Omental fat pad (tissue), 4 donors: ENCODE data around the gene GREM2. TPM values are rescaled to one million over a fixed set of nuclear protein-coding genes. Genes with fewer than 3 reads are reported as not detected.

ENCODE experiments used
- ATAC-seq: fragments of 150-250 bp; one replicate; pipeline ENCODE4 v1.9.1; 2016; ENCODE audit warnings: mild to moderate bottlenecking, moderate library complexity; ENCODE audit not compliant: low FRiP score
- DNase-seq: peaks from one replicate; pipeline ENCODE4 v3.0.0-alpha.2; 2019; ENCODE audit warnings: low spot score
- total RNA-seq, 4 donors: library from RNA; depleted of rRNA; stranded (reverse); fragments of >200 nt; gene quantifications; one replicate each; pipeline ENCODE4 v1.1.0, GENCODE V29; 2016
- TF ChIP-seq, protein P1 (sequence below), 3 donors: fragments of 450-650 bp; IDR thresholded peaks; one replicate each; pipeline ENCODE4 v1.5.1; 2016 to 2017; ENCODE audit warnings: antibody characterized with exemption in 3 of 3, mild to moderate bottlenecking in 3 of 3, moderate library complexity in 2 of 3

Gene GREM2
- total RNA-seq, 4 donors from 2014 or later = 0.09 to 0.36 (median 0.16) TPM; not detected in 1

GRCh38 chr1:240599299-240599698 is 12.7 kb downstream of the GREM2 start:
- TF ChIP-seq, protein P1, sequence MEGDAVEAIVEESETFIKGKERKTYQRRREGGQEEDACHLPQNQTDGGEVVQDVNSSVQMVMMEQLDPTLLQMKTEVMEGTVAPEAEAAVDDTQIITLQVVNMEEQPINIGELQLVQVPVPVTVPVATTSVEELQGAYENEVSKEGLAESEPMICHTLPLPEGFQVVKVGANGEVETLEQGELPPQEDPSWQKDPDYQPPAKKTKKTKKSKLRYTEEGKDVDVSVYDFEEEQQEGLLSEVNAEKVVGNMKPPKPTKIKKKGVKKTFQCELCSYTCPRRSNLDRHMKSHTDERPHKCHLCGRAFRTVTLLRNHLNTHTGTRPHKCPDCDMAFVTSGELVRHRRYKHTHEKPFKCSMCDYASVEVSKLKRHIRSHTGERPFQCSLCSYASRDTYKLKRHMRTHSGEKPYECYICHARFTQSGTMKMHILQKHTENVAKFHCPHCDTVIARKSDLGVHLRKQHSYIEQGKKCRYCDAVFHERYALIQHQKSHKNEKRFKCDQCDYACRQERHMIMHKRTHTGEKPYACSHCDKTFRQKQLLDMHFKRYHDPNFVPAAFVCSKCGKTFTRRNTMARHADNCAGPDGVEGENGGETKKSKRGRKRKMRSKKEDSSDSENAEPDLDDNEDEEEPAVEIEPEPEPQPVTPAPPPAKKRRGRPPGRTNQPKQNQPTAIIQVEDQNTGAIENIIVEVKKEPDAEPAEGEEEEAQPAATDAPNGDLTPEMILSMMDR (IDR thresholded peaks at IDR 0.05) = no peak
- ATAC-seq = no peak

DNA sequence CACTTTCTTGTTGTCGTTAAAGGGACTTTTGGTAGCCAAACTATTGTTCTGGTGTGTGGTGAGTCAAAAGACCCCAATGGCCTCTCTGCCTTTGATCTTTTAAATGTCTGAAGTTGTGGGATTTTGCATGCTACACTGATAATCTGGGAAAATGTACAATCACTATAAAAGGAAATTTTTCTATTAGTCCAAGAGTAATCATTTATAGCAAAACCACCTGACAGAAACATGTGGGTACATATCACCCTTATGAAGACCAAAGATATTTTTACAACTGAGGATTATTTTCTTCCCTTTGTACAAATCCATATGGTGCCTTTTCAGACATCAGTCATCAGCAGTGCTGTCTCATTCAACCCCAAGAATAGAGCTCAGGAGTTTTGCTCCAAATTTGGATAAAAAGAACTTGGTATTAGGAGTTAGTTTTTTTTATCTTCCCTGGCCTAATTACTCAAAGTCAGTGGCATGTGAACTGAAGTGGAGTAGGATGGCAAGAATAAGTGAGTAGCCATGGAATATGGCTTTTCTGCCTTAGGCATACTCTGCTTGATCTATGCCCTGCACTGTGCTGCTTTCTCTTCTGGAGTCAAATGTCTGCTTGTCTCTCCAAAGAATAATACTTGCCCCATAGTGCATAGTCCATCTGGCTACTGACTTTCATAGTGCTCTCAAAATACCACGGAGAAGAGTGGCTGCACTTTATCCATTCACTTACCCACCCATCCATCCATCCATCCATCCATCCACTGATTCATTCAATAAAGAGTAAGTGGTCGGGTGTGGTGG is 13.5 kb downstream of the GREM2 start:
- no peak for ATAC-seq
- DNase-seq = no peak
- TF ChIP-seq, protein P1 (IDR thresholded peaks at IDR 0.05) = no peak

More at GRCh38 chr1:240599299-240599698, 12.7 kb downstream of the GREM2 start:
- no peak for DNase-seq

GRCh38 chr1:240597153-240597745 is 14.7 kb downstream of the GREM2 start:
- DNase-seq = no peak
- no peak for ATAC-seq
- TF ChIP-seq, protein P1 (IDR thresholded peaks at IDR 0.05) = no peak

GRCh38 chr1:240595476-240595875 is 16.5 kb downstream of the GREM2 start:
- DNase-seq (no peak), ATAC-seq (no peak)
- TF ChIP-seq, protein P1 (IDR thresholded peaks at IDR 0.05) = no peak

- TF ChIP-seq, protein P1 (IDR thresholded peaks at IDR 0.05) = no peak
- DNase-seq (no peak), ATAC-seq (no peak)
These were observed 20.4 kb downstream of the GREM2 start for GRCh38 chr1:240591564-240591963.

DNA sequence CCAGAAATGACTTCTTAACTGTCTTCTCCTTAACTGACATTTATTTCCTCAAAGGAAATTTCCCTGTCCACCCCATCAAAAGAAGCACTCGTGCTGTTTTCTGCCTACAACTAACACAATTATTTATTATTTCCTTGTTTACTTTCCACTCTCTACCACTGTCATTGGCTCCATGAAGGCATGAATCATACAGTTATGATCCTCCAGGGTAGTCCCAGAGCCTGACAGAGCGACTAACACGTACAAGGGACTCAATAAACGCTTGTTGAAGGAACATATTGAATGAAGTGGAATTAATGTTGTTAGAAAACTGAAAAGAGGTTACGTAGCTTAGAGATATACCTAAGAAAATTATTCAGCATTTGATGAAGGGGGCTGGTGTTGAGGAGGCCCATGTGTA is 20.9 kb downstream of the GREM2 start:
- DNase-seq (no peak), ATAC-seq (no peak)
- TF ChIP-seq, protein P1 (IDR thresholded peaks at IDR 0.05) = no peak
